Natural killer cell (primary cell): Measurements from ENCODE around the gene ABI3BP. TPM values are rescaled to one million over a fixed set of nuclear protein-coding genes. Genes with fewer than 3 reads are reported as not detected.

ENCODE experiments used
- ATAC-seq, 3 donors: fragments of 150-1000 bp in 2 of 3; fragments of 200-7000 bp in 1 of 3; cut with Tn5 transposase; 1 replicate in 1 of 3; 2 replicates in 2 of 3; pipeline ENCODE4 v1.10.0; 2021; ENCODE audit warnings: mild to moderate bottlenecking in 2 of 3, moderate library complexity in 2 of 3
- DNase-seq, 2 donors: peaks; one replicate each; pipeline versions ENCODE4 v3.0.0 to v3.0.0-alpha.2; 2013 to 2021; ENCODE audit warnings: mixed read lengths in 1 of 2
- H3K27ac ChIP-seq: one replicate; pipeline ENCODE4 v1.5.1; 2013; ENCODE audit warnings: mild to moderate bottlenecking, low read length
- H3K27me3 ChIP-seq: one replicate; pipeline ENCODE4 v1.6.1; 2013; ENCODE audit warnings: low read length; ENCODE audit not compliant: control insufficient read depth, insufficient read depth
- H3K36me3 ChIP-seq: one replicate; pipeline ENCODE4 v1.6.1; 2013; ENCODE audit warnings: low read length; ENCODE audit not compliant: control insufficient read depth, insufficient read depth
- H3K4me1 ChIP-seq: one replicate; pipeline ENCODE4 v1.6.1; 2013; ENCODE audit warnings: low read length; ENCODE audit not compliant: control insufficient read depth, insufficient read depth
- H3K4me3 ChIP-seq: one replicate; pipeline ENCODE4 v1.5.1; 2013; ENCODE audit warnings: low read length
- H3K9me3 ChIP-seq: one replicate; pipeline ENCODE4 v1.6.1; 2013; ENCODE audit warnings: low read length; ENCODE audit not compliant: control insufficient read depth, insufficient read depth
- H3K27ac Mint-ChIP-seq, 2 donors: one replicate each; pipeline ENCODE4 v1.8.0; 2022; ENCODE audit warnings: mild to moderate bottlenecking in 2 of 2, mixed read lengths in 2 of 2, moderate library complexity in 1 of 2
- H3K27me3 Mint-ChIP-seq, 2 donors: one replicate each; pipeline ENCODE4 v1.8.0; 2022; ENCODE audit warnings: low read depth in 2 of 2, mixed read lengths in 2 of 2
- H3K36me3 Mint-ChIP-seq: one replicate; pipeline ENCODE4 v1.8.0; 2022; ENCODE audit warnings: mixed read lengths
- H3K4me1 Mint-ChIP-seq, 2 donors: one replicate each; pipeline ENCODE4 v1.8.0; 2022; ENCODE audit warnings: mixed read lengths in 2 of 2
- H3K4me3 Mint-ChIP-seq: one replicate; pipeline ENCODE4 v1.8.0; 2022; ENCODE audit warnings: mild to moderate bottlenecking, moderate library complexity, mixed read lengths
- H3K9me3 Mint-ChIP-seq, 2 donors: one replicate each; pipeline ENCODE4 v1.8.0; 2022; ENCODE audit warnings: mixed read lengths in 2 of 2
- WGBS: methylation state at CpG from one replicate; pipeline ENCODE4 v1.1.7; 2013; ENCODE audit warnings: missing lambda C conversion rate; ENCODE audit not compliant: insufficient coverage; 5-methylcytosine and 5-hydroxymethylcytosine counted together
- intact Hi-C: fragments of 100-400 bp; cut with micrococcal nuclease; formaldehyde crosslinking; loops from one replicate; pipeline ENCODE4 v1.14.2; 2022
- total RNA-seq, 4 donors: library from RNA; stranded (reverse); fragments of 120-200 nt in 1 of 4; gene quantifications; one replicate each; pipeline versions ENCODE4 v1.2.3 to v1.2.4, GENCODE V29; 2013 to 2022
- TF ChIP-seq, protein P1 (sequence below): fragments of 200-600 bp; IDR thresholded peaks from one replicate; pipeline ENCODE4 v1.8.0; 2022; ENCODE audit warnings: antibody characterized with exemption

ABI3BP gene
- total RNA-seq, 3 donors from 2014 or later (not counting 1 experiment from before 2014, with no cell fraction given): not detected

DNA sequence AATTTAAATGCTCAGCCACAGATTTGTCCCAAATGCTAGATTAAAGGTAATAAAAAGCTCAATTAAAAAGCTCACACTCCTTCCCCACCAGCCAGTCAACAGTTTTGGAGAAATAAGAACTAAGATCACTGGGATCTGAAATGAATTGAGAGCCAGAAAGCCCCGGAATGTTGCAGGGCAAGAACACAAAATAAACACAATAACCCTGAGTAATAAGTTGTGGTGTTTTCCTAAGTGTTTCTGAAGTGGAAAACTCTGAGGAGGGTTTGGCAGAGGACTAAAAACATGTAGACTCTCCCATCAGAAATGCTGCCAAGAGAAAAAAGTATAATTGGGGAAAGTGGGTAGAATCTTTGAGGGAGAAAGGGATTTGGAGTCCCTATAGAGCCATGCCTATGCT lies 127.8 kb downstream of the ABI3BP start:
- no peak for DNase-seq
- no peaks in the 10 kb centered on the region for H3K9me3 ChIP-seq
- no peak overlapping the region for H3K27ac Mint-ChIP-seq
- H3K4me1 Mint-ChIP-seq: no peaks in the 10 kb centered on the region
- TF ChIP-seq, protein P1, sequence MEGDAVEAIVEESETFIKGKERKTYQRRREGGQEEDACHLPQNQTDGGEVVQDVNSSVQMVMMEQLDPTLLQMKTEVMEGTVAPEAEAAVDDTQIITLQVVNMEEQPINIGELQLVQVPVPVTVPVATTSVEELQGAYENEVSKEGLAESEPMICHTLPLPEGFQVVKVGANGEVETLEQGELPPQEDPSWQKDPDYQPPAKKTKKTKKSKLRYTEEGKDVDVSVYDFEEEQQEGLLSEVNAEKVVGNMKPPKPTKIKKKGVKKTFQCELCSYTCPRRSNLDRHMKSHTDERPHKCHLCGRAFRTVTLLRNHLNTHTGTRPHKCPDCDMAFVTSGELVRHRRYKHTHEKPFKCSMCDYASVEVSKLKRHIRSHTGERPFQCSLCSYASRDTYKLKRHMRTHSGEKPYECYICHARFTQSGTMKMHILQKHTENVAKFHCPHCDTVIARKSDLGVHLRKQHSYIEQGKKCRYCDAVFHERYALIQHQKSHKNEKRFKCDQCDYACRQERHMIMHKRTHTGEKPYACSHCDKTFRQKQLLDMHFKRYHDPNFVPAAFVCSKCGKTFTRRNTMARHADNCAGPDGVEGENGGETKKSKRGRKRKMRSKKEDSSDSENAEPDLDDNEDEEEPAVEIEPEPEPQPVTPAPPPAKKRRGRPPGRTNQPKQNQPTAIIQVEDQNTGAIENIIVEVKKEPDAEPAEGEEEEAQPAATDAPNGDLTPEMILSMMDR: no peak
- ATAC-seq: no peak
- no peaks in the 10 kb centered on the region for H3K9me3 Mint-ChIP-seq
- H3K4me1 ChIP-seq: no peaks in the 10 kb centered on the region
- no CpG with 5 or more reads among the region's 1 CpG for WGBS
- no peak overlapping the region for H3K4me3 Mint-ChIP-seq
- no peaks in the 10 kb centered on the region for H3K27me3 ChIP-seq
- peaks cover 0 to 9% of the 10 kb centered on the region in 2 donors for H3K27me3 Mint-ChIP-seq
- intact Hi-C loops: no loop called here
- H3K36me3 ChIP-seq: no peaks in the 10 kb centered on the region
- no peak overlapping the region for H3K4me3 ChIP-seq
- no peak overlapping the region for H3K27ac ChIP-seq
- no peaks in the 10 kb centered on the region for H3K36me3 Mint-ChIP-seq

- ATAC-seq (no peak), DNase-seq (no peak)
- Mint-ChIP-seq H3K4me1 (no peaks in the 10 kb centered on the region), H3K36me3 (no peaks in the 10 kb centered on the region), H3K27ac (no peak overlapping the region), H3K4me3 (no peak overlapping the region), H3K27me3 (peaks cover 0 to 9% of the 10 kb centered on the region in 2 donors), H3K9me3 (no peaks in the 10 kb centered on the region)
- intact Hi-C loops: no loop called here
- no peak overlapping the region for H3K27ac ChIP-seq
- no peaks in the 10 kb centered on the region for H3K36me3 ChIP-seq
- TF ChIP-seq, protein P1: no peak
- H3K9me3 ChIP-seq: no peaks in the 10 kb centered on the region
- no peak overlapping the region for H3K4me3 ChIP-seq
- H3K27me3 ChIP-seq: no peaks in the 10 kb centered on the region
- no peaks in the 10 kb centered on the region for H3K4me1 ChIP-seq
- 14% methylated on average over 2 of the region's 2 CpGs for WGBS
These were observed 128.6 kb downstream of the ABI3BP start for GRCh38 chr3:100864471-100865250.

- H3K4me1 Mint-ChIP-seq: peaks cover 0 to 2% of the 10 kb centered on the region in 2 donors
- WGBS: 100% methylated on average over 2 of the region's 2 CpGs
These were observed 135.4 kb downstream of the ABI3BP start for GRCh38 chr3:100857863-100858262.

More at GRCh38 chr3:100857863-100858262, 135.4 kb downstream of the ABI3BP start:
- DNase-seq: no peak
- H3K9me3 ChIP-seq: no peaks in the 10 kb centered on the region
- TF ChIP-seq, protein P1: no peak
- H3K36me3 ChIP-seq: no peaks in the 10 kb centered on the region
- no peak for ATAC-seq
- Mint-ChIP-seq H3K27ac (no peak overlapping the region), H3K9me3 (no peaks in the 10 kb centered on the region), H3K27me3 (no peaks in the 10 kb centered on the region), H3K36me3 (no peaks in the 10 kb centered on the region), H3K4me3 (no peak overlapping the region)
- H3K4me1 ChIP-seq: no peaks in the 10 kb centered on the region
- intact Hi-C loops: no loop called here
- H3K27ac ChIP-seq: no peak overlapping the region
- H3K4me3 ChIP-seq: no peak overlapping the region
- H3K27me3 ChIP-seq: no peaks in the 10 kb centered on the region
